Placental pericyte (primary cell): ENCODE measurements around the gene GSC. TPM values are rescaled to one million over a fixed set of nuclear protein-coding genes. Genes with fewer than 3 reads are reported as not detected.

Experiments
- total RNA-seq: library from RNA; depleted of rRNA; stranded (reverse); fragments of >200 nt; gene quantifications from 2 replicates; pipeline ENCODE4 v1.2.3, GENCODE V29; 2012

GSC gene
- not detected in 2 replicates for total RNA-seq

DNA sequence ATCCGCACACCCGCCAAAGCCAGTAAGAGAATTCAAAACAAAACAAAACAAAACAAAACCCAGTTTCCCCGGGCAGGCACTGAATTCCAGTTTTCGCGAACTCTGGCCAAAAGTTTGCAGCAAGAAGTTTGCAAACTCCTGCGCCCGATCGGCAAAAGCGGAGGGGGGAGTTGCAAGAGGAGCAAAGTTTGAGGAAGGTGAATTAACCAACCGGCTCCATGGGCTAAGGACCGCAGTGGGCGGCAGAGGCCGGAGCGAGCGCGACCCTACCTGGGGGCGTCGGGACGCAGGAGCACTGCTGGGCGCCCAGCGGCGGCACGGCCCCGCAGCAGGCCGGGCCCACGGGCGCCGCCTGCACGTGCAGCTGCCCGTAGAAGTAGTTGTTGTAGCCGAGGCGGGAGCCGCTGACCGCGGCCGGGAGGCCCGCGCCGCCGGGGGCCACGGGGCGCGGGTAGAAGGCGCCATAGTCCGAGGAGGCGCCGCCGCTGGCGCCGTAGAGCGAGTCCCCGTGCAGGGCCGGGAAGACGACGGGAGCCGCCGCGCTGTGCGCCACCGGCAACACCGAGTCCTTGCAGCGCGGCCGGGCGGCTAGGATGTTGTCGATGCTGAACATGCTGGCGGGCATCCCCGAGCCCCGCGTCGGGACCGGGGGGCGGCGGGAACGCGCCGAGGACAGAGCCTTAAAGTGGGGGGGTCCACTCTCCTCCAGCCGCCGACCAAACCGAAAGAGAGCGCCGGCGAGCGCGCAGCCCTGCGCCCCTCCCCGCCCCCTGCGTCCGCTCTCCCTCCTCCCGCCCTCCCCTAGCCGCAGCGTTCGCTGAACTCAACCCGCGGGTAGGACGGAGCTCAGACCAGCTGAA lies at the start of gene GSC:
GSC (minus strand) TSS at position 723 of the 860 bp plus-strand sequence; CDS start at position 625, 98 bp downstream.

Other genes starting within 250 kb of the GSC start
- gene SERPINA4, start 208.7 kb downstream of the GSC start, total RNA-seq: not detected in 2 replicates
- not detected in 2 replicates for gene SERPINA5, start 188.7 kb downstream of the GSC start, total RNA-seq
- gene SERPINA3, start 157.7 kb downstream of the GSC start, total RNA-seq: under 0.01 and 0.14 TPM in 2 replicates